NT2/D1 (cell line): ENCODE results near the gene PPP4R2.

ENCODE experiments used
- SUZ12 ChIP-seq: IDR thresholded peaks from 2 replicates; pipeline ENCODE4 v1.6.1; 2011; ENCODE audit not compliant: insufficient read length, insufficient read depth; ENCODE audit errors: extremely low read depth
- YY1 ChIP-seq: IDR thresholded peaks from 2 replicates; pipeline ENCODE4 v1.6.1; 2011; ENCODE audit not compliant: insufficient read length, insufficient read depth
- ZNF274 ChIP-seq: IDR thresholded peaks from 2 replicates; pipeline ENCODE4 v1.6.1; 2011; ENCODE audit warnings: mild to moderate bottlenecking, low read depth, low read length

- TF ChIP-seq YY1 = no peak
- no peak for TF ChIP-seq ZNF274
- TF ChIP-seq SUZ12 = no peak
These were observed 59.0 kb downstream of the PPP4R2 start for GRCh38 chr3:73055583-73055982.
